ENCODE results near the gene NFATC2. TPM values are rescaled to one million over a fixed set of nuclear protein-coding genes. Genes with fewer than 3 reads are reported as not detected.
A peak's percentile ranks its signal among the peaks of the same experiment; 100 is the strongest.
"Not testable (repeated sequence)": the region's sequence is repeated elsewhere in the genome, so short reads cannot be mapped to it uniquely, and the experiment has no call there.

The NFATC2 gene
- total and polyA plus RNA-seq, 12 donors, result 0.43 to 5.7 (median 3.3) TPM

DNA sequence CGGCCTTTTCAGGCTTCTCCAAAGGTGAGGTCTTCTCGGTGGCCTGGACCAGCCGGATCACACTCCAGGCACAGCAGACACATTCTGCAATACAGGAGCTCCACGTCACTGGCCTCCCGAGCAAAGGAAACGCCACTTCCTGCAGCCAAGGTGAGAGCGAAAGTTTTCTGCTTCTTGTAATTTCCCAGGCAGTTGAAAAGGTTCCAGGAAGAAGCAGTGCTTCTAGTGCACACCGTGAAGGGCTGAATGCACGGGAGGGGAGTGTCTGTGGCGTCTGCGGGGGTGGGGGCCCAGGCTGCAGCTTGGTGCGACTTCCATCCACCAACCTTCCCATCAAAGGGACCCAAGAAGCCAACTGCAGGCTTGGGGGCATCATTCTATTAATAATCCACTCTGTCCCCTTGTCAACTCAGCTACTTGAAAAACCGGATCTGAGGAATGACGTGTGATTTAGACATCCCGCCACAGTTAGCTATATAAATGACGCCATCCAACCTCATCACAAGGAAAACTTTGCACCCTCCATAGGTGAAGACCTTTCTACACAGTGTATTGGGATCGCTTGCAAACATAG, 61.1 kb downstream of the NFATC2 start:
- TF ChIP-seq, protein P1, sequence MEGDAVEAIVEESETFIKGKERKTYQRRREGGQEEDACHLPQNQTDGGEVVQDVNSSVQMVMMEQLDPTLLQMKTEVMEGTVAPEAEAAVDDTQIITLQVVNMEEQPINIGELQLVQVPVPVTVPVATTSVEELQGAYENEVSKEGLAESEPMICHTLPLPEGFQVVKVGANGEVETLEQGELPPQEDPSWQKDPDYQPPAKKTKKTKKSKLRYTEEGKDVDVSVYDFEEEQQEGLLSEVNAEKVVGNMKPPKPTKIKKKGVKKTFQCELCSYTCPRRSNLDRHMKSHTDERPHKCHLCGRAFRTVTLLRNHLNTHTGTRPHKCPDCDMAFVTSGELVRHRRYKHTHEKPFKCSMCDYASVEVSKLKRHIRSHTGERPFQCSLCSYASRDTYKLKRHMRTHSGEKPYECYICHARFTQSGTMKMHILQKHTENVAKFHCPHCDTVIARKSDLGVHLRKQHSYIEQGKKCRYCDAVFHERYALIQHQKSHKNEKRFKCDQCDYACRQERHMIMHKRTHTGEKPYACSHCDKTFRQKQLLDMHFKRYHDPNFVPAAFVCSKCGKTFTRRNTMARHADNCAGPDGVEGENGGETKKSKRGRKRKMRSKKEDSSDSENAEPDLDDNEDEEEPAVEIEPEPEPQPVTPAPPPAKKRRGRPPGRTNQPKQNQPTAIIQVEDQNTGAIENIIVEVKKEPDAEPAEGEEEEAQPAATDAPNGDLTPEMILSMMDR (IDR thresholded peaks at IDR 0.05), result no peak
- no peak overlapping the region for H3K4me3 ChIP-seq
- peaks cover 0 to 7% (median 0%) of the 10 kb centered on the region in 9 donors for H3K36me3 ChIP-seq
- H3K27ac ChIP-seq, result no peak overlapping the region
- H3K4me1 ChIP-seq, result peaks cover 0 to 8% (median 0%) of the 10 kb centered on the region in 9 donors
- H3K9me3 ChIP-seq, result peaks cover 0 to 13% (median 0%) of the 10 kb centered on the region in 11 donors
- no peak for DNase-seq
- no peaks in the 10 kb centered on the region for H3K27me3 ChIP-seq
- 61 to 73% methylated on average over 17 of the region's 17 CpGs for WGBS, 2 donors
- intact Hi-C loops (cut with DNase I), result no loop called here
- peak in 2 of 8 donors; percentile 42 to 48 for ATAC-seq

DNA sequence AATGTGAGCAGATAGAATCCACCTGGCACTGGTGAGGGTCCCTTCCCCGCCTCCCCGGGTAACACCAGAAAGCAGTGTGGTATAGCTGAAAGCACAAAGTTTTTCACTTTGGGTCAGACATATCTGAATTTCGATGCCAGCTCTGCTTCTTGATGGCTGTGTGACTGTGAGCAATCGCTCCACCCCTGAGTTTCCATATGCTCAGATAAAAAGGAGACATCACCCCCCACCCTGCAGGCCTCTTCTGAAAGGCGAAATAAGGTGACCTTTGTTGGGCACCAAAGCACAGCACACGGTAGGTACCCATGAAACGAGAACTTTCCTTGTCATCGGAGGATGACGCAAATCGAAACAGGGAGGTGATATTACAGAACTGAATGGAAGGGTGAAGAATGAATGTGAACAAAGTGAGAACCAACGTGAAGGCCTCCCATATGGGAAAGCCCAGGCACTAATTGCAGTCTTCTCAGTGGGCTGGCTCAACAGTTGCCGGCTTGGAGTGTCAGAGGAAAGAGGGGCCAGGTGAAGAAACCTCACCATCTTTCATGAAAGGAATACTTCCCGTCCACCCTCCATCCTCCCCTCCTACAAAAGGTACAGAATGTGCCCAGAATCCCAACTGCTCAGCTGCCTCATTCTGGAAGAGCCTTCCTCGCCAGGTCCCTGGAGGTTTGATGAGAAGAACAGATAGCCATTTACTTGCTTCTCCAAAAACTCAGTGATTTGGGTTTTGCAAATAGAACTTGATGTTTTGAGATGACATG, 61.8 kb downstream of the NFATC2 start:
- ATAC-seq, result no peak
- no peak for DNase-seq
- Histone ChIP-seq H3K27ac (no peak overlapping the region), H3K4me3 (no peak overlapping the region), H3K36me3 (peaks cover 0 to 7% (median 0%) of the 10 kb centered on the region in 9 donors), H3K27me3 (no peaks in the 10 kb centered on the region), H3K4me1 (peaks cover 0 to 8% (median 0%) of the 10 kb centered on the region in 9 donors), H3K9me3 (peaks cover 0 to 13% (median 0%) of the 10 kb centered on the region in 11 donors)
- TF ChIP-seq, protein P1 (IDR thresholded peaks at IDR 0.05), result no peak
- intact Hi-C loops (cut with DNase I), result no loop called here
- WGBS, 2 donors, result 87 to 91% methylated on average over 14 of the region's 14 CpGs

DNA sequence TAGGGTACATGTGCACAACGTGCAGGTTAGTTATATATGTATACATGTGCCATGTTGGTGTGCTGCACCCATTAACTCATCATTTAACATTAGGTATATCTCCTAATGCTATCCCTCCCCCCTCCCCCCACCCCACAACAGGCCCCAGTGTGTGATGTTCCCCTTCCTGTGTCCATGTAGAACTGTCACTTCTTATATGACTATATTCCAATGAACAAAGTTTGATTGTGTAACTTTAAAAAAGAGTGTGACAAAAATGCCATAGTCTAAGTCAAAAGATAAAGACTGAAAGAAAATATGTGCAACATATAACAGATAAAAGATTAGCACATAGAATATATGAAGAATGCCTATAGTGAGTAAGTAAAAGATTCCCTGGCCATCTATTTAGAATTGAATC, 66.4 kb downstream of the NFATC2 start:
- WGBS, 2 donors, result 100% methylated on average over 1 of the region's 1 CpG; no CpG with 5 or more reads in 1 of the 2 donors
- intact Hi-C loops (cut with DNase I), result not testable (repeated sequence)

DNA sequence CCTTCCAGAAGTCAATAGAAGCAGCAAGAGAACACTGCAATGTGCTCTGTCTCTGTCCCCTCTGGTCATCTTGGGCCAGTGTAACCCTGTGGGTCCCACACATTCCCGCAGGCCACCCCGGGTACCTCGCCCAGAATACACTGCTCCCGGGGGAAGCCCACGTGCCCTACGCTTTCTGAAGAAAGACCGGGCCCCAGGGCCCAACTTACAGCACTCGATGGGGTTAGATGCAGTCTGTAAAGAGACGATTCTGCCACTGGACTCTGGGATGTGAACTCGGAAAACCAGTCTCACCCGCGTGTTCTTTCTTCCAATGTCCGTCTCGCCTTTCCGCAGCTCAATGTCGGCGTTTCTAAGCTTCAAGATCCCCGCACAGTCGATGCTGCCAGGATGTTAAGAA, 68.7 kb downstream of the NFATC2 start:
- DNase-seq (no peak), ATAC-seq (no peak)
- peaks cover 0 to 13% (median 0%) of the 10 kb centered on the region in 11 donors for H3K9me3 ChIP-seq
- H3K4me1 ChIP-seq, result no peaks in the 10 kb centered on the region
- no peak overlapping the region for H3K4me3 ChIP-seq
- no peak overlapping the region for H3K27ac ChIP-seq
- H3K36me3 ChIP-seq, result peaks cover 0 to 38% (median 0%) of the 10 kb centered on the region in 9 donors
- H3K27me3 ChIP-seq, result no peaks in the 10 kb centered on the region
- TF ChIP-seq, protein P1 (IDR thresholded peaks at IDR 0.05), result no peak
- intact Hi-C loops (cut with DNase I), result no loop called here
- 94 to 96% methylated on average over 19 of the region's 19 CpGs for WGBS, 2 donors

More for the DNA sequence above, 66.4 kb downstream of the NFATC2 start:
- Histone ChIP-seq H3K9me3 (peaks cover 0 to 13% (median 0%) of the 10 kb centered on the region in 11 donors), H3K36me3 (peaks cover 0 to 35% (median 0%) of the 10 kb centered on the region in 9 donors)
- not testable (repeated sequence) for H3K27me3 ChIP-seq, H3K27ac ChIP-seq, DNase-seq, H3K4me1 ChIP-seq, H3K4me3 ChIP-seq, ATAC-seq

Data from heart right ventricle (tissue), 16 donors.